Measurements from ENCODE around the gene ASNSD1.
A peak's percentile ranks its signal among the peaks of the same experiment; 100 is the strongest.

The ASNSD1 gene

DNA sequence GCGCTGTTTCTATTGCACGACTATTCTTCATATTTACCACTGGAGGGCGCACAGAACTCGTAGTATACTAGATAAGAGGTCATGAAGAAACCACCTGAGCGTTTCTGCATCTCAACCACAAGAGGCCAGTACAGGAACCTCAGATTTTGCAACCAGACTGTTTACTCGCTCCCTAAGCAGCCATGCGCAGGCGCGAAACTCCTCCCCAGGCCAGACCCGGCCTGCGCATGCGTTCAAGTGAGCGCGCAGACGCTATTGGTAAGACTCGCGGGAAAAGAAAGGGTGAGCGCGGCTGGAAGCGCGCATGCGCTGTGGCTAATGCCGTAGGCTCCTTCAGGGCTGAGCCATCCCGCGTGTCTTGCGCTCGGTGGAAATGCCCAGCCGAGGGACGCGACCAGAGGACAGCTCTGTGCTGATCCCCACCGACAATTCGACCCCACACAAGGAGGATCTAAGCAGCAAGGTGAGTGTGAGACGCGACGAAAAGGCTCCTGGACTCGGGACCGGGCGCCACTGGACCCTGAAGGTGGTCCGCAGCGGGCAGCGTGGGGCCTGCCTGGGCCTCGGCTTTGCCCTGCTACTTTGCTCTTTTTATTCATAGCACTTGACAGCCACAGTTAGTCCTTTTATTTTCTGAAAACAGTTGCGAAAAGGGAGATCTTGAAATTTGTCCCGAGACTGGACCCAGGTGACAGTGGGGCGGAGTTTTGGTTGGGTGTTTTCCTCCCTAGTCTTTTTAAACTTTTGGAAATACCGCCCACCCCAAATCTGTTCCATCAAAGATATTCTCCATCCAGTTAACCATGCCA, at the start of gene ASNSD1:
ASNSD1 (plus strand) TSS at position 312 of the 809 bp plus-strand sequence. CDS start 4,674 bp downstream, outside the sequence.
- FAIRE-seq, result peak; percentile 99

DNA sequence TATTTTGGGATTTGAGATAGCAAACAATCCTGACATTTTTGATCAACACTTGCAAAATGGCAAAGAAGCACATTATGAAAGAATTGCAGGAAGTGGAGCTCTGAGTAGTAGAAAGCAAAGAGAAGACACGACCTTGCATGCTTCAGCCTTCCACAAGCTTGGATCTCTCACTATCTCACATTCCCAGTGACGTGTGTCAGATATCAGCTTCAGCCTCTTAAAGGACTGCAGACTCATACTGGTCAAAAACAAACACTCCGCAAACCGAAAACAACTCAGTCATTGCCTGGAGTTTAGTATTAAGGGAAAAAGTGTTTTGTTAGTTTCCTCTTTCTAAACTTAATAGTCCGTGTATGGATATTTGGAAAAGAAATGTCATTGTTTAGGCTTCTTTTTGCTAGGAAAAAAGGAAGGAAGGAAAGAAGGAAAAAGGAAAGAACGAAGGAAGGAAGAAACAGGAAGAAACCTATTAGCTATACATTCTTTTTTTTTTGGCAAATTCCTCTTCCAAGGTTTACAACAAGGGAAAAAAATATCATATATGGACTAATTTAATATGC, 48.1 kb upstream of the ASNSD1 start:
- FAIRE-seq, result no peak

- no peak for FAIRE-seq
Observed at GRCh38 chr2:189613650-189614420, 47.4 kb upstream of the ASNSD1 start.

DNA sequence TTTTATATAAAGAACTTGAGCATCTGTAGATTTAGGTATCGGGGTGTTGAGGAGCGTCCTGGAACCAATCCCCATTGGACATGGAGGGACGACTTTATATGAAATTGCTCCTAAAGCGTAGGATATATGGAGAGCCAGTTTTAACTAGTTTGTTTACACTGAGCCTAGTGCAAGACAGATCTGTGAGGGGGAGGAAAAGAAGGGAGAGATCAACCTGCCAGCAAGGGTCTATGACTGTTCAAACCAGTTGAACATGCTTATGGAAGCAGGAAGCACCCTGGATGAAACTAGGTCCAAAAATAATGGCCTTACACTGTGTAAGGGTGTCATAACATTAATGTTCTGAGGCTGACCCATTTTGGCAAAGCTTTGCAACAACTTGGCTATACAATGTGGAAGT, 46.7 kb upstream of the ASNSD1 start:
- no peak for FAIRE-seq

GRCh38 chr2:189618197-189618596, 43.1 kb upstream of the ASNSD1 start:
- no peak for FAIRE-seq

DNA sequence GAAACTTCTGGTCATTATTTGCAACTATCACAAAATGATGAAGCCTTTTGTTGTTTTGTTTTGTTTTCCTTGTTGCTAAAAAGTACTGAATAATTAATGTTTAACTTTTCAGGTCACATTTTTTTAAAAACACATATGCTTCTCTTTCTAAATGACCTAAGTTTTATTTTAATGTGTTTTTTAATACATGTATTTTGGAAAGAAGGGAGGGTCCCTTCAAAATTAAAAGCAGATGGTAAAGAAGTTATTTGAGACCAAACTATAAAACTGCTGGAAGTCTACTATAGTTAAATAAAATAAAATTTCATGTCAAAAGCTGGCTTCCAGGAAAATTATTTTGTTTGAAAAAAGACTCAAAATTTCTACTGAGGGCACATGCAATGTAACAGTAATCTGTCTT, 39.5 kb upstream of the ASNSD1 start:
- FAIRE-seq, result no peak

GRCh38 chr2:189623049-189623448, 38.2 kb upstream of the ASNSD1 start:
- FAIRE-seq, result no peak

DNA sequence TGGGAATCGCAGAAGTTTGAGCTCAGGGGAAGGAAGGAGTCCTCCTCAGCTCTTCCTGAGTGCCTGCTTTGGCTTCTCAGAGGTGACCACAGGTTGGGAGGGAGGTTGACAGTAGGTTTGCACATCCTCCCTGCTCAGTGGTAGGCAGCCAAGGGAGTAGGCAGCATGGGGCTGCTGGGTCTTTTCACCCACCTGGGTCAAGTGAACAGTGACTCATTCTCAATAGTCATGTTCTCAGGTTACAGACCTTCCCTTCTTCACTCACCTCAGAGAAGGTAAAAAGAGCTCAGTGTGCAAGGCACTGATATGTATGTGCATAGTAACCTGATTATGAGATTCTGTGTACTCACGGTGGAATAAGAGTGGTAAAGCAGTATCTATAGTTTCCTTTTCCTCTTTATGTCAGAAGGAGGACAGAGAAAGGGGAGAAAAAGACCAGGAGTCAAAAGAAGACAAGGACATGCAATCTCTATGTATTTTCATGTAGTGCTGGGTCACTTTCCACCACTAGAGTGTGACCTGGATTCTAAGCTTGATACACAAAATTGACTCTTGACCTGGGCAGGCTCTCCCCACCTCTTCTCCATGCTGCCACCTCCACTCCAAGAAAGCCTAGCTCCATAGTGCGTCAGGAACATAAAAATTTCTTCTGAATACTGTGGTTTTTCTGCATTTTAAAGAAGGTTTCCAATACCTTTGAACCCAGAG, 36.5 kb upstream of the ASNSD1 start:
- FAIRE-seq, result no peak

DNA sequence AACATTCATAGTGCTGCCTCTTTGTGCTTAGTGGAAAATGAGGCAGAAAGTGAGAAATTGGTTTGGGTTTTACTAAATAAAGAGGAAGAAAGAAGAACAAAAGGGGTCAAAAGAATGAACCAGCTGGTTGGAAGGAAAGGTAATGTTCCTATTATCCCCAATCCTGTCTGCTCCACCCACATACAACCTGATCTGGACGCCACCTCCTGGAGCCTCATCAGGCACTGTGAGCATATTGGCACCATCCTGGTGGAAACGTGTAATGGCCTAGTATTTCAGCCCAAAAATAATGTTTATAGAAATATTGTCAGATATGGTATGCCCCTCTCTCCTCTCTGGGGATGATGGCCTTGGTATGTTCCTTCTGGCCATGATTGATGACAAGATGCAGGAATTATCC, 35.6 kb upstream of the ASNSD1 start:
- no peak for FAIRE-seq

- FAIRE-seq, result no peak
Observed at GRCh38 chr2:189627789-189628188, 33.5 kb upstream of the ASNSD1 start.

DNA sequence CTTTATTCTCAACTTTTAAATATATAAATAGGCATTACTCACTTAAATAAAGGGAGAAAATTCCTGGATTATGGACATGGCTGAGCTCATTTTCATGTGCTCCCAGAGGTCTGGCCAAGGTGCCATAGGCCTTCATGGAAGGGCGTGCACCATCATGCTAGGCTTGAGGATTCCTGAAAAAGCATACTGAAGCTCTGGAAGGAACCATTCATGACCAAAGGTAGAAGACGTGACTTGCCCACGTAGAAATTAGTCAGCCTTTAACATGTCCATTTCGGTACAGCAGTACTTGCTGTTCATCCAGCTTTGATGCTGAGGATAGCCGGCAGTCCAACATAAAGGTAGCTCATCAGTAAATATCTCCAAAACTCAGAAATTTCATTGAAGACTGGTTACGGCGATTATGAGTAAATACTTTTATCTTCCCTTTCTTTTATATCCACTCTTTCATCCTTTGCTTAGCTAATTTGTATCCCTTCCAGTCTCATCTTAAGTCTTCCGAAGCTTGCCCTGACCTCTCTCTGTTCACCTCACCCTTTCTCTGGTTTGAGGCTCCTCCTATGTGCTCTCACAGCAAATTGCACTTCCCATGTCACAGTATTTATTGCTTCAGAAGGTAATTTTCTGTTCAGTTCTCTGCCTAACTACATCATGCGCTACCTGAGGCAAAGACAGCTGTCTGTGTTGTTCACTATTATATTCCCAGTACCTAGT, 32.3 kb upstream of the ASNSD1 start:
- FAIRE-seq, result no peak

DNA sequence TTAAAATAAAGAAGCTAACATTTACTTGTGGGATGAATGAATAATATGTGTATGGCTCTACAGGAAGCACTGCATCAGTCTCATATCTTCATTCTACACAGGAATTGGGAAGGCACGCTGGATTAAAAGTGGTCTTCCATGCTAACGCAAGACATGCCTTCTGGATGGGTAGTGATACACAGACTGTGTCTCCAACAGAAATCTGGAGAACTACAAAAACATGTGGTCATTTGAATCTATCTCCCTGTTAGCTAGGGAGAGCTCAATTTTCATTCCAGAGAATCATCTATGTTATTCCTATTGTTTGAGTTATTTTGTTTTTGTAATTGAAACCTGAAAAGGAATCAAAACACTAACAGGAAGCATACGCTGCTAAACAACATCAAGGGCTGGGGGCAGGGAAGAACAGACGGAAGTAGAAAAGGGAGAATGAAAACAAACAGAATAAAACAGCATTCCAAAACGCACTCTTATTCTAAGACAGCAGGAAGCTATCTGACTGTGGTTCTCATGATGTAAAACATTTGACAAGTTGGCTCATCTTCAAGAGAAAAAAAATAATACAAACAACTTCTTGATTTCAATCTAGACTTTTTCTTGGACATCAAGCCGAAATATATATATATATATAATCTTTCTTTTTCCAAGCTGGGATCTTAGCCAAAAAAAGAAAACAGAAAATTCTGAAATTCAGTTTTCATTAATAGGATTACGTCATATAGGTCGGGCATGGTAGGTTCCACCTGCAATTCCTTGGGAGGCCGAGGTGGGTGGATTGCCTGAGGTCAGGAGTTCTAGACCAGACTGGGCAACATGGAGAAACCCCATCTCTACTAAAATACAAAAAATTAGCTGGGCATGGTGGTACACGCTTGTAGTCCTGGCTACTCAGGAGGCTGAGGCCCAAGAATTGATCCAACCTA, 31.5 kb upstream of the ASNSD1 start:
- no peak for FAIRE-seq

DNA sequence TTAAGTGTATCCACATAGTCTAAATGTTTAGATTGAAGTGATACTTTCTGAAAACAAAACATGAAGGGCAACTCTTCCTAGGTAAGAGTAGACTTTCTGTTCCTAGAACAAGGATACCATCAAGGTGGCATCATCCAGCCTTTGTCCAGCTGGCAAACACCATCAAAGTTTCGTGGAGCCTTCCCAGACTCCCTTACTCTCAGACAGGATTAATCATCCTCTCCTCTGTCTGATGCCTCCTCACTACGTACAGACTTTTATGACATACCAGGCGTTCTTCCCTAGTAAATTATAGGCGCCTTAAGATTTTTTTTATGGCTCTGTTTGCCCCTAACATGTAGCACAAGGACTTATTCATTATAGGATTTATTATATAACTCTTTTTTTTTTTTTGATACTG, 29.4 kb upstream of the ASNSD1 start:
- no peak for FAIRE-seq

DNA sequence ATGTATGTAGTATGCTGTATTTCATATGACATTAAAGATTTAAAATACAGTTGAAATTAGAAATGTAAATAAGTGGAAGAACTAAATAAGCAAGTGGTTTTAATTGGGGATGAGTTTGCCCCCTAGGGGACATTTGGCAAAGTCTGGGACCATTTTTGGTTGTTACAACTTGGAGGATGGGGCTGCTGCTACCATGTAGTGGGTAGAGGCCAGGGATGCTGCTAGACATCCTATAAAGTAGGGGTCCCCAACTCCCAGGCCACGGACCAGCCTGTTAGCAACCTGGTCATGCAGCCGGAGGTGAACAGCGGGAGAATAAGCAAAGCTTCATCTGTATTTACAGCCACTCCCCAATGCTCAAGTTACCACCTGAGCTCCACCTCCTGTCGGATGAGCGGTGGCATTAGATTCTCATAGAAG, 27.9 kb upstream of the ASNSD1 start:
- peak; percentile 33 for FAIRE-seq

DNA sequence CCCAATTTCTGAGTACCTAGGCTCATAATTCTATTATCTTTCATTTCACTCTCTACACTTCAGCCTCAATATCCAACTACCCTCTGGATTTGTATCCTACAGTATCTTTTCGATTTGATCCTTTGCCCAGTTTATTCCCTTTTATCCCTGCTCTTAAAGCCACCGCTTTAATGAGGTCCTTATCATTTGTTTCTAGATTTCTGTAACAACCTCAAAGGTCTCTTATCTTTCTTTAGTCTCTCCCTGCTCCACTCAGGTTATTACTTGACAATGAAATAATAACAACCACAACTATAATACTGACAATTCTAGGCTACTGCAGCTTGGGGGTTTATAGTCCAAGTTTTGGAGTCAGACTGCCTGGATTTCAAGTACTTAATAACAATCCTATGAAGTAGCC, 25.9 kb upstream of the ASNSD1 start:
- FAIRE-seq, result no peak

DNA sequence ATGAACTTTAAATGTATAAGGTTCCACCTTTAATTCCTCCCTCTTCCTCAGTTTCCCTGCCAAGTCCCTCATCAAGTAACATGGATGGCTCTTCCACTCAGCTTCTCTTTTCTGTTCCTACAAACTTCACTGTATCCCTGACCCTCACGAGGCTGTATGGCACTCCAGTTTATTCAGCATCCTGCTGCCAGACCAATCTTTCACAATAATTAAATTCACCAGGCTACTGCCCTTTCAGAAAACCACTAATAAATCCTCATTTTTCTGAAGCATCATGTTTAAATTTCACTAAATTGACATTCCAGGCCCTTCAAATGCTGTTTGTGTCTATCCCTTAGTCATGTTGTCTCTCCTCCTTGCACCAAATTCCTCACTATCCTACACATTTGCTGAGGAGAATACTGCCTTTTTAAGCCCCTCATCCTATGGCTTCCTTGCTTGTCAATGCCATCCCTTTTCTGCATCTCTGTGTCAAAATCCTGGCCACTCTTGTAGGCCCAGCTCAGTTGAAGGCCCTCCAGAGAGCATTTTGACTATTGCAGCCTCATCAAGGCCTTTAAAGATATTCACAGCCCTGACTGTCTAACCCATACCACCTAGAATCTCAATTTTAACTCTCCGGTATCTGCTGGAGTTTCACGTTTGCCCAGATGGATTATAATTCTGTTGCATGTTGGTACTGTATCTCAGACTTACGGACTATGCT, 22.8 kb upstream of the ASNSD1 start:
- no peak for FAIRE-seq

GRCh38 chr2:189639007-189639609, 22.2 kb upstream of the ASNSD1 start:
- no peak for FAIRE-seq

GRCh38 chr2:189641002-189641401, 20.3 kb upstream of the ASNSD1 start:
- no peak for FAIRE-seq

GRCh38 chr2:189641590-189641989, 19.7 kb upstream of the ASNSD1 start:
- no peak for FAIRE-seq

- FAIRE-seq, result no peak
Observed at GRCh38 chr2:189646521-189646920, 14.7 kb upstream of the ASNSD1 start.
